ENCODE results near the gene APBB1IP.

- TF ChIP-seq E2F1 (CRISPR knock-in tag; IDR thresholded peaks at IDR 0.05) (no peak), CTCF (IDR thresholded peaks at IDR 0.05) (no peak)
Measured at GRCh38 chr10:26502986-26503385, 64.8 kb downstream of the APBB1IP start.
